ENCODE measurements around the gene LIPT2.

Gene LIPT2

DNA sequence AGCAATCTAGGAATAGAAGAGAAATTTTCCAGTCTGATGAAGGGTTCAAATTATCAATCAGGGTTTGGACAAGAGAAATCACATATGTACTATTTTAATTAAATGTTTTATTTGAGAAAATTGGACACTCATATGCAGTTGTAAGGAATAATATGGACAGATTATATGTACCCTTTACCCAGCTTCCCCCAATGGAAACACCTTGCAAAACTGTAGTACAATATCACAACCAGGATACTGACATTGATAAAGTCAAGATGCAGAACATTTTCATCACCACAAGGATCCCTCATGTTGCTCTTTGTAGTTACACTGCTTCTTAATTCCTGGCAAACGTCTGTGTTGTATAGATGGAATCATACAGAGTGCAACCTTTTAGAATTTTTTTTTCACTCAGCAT, 1.4 kb upstream of the LIPT2 start:
- no peak for DNase-seq

DNA sequence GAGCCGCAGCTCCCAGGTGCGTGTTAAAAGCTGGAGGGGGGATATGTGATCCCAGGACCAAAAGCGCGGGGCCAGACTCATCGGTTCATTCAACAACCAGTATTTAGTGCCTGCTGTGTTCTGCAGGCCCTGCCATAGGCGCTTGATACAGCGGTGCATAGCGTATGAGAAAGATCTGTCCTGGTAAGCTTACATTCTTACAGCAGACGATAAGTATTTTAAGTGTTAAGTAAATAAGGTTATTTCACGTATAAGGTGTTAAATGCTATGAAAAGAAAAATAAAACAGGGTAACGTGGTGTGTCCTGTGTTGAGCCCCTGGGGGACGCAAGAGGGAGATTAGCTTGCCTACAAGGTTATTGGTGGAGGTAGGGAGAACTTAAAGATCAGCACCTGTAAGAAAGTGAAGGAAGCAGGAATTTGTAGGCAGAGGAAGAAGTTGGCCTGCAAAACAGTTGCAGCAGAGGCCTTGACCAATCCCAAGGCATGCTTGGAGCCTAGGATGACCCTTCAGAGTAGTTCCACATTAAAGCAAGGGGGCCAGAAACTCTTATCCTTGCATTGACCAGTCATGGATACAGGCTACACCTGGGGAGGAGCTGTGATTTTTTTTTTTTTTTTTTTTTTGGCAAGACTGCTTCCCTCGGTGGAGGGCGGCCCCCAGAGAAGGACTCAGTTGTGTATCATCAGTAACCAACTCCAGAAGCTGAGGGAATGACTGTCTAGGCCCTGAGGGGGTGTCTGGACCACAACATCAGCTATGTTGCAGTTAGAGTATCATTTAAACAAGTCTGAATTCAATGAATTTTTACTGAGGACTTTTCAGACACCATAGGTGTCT, 487 bp upstream of the LIPT2 start:
- no peak for DNase-seq

DNA sequence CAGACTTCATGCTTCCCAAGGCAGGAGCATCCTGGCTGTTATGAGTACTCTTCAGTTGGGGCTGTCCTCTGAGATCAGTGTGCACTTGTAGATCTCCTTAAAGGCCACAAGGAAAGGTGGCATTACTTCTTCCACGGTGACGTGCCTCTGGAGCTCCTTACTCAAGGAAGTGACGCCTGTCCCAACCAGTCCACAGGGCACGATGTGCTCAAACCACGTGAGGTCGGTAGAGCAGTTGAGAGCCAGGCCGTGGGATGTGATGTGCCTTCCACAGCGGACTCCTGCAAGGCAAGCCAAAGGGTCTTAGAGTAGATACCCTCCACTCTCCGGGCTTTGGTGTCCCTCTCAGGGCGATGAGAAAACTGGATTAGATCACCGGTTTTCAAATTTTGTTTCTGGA, 1.4 kb downstream of the LIPT2 start:
- DNase-seq = no peak

DNA sequence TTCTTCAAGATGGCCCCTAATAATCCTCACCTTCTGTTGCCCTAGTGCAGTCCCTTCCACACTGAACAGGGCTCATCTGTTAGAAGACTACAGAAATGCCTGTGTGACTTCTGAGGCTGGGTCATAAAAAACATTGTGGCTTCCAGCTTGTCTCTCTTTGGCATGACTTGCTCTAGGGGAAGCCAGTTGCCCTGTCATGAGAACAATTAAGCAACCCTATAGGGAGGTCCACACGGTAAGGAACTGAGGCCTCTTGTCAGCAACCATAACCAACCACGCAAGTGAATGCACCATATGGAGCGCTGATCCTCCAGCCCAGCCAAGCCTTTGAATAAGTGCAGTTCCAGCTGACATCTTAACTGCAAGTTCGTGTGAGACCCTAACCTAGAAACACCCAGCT, 2.6 kb downstream of the LIPT2 start:
- no peak for DNase-seq

DNA sequence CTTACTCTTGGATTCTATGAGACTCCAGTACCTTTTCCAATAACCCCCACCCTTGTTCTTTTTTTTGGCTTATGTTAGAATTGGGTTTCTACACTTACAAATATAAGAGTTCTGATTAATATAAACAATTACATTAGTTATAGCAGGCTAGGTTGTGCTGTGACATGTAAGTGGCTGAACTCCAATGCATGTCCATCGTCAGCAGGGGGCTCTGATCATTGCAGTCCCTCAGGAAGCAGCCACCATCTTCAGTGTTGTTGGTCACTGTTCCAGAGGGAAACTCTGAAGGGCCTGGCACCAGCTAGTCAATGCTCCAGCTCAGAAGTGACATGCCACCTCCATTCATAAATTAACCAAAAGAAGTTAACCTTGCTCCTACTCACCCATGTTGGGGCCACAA, 5.6 kb downstream of the LIPT2 start:
- DNase-seq = no peak

DNA sequence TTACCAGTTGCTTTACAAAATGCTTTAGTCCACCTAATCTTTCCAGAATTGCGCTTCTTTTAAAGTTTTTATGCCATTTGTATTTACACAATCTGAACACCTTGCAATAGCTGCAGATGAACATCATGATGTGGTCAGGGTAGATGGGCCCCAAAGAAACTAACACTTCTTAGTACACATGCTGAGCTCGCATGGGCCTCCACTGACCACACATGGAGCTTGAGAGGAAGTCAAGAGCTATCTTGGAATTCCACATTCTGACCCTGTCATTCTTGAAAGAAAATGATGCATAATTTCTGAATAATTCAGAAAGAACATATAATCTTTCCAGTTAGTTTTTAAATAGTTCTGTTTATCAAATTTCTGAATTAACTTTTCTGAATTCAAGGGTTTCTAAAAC, 7.7 kb downstream of the LIPT2 start:
- DNase-seq = no peak

DNA sequence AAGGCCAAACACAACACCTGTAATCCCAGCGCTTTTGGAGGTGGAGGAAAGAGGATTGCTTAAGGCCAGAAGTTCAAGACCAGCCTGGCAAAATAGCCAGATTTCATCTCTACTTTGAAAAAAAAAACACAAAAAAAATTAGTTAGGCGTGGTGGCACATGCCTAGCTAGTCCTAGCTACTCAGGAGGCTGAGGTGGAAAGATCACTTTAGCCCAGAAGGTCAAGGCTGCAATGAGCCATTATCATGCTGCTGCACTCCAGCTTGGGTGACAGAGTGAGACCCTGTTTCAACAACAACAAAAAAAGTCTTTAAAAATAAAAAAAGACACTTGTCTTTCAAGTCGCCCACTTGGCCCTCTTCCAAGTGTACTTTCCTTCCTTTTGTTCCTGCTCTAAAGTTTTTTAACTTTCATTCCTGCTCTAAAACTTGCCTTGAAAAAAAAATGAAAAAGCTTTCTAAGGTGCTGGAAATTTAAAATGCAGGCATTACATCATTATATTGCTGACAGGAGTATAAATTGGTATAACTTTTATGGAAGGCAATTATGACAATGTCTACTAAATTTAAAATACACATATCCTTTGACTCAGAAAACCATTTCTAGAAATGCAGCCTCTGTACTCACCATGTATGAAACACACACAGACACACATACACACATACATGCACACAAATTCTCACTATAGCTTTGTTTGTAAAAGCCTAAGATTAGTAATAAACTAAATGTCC, 12.7 kb downstream of the LIPT2 start:
- DNase-seq = no peak

DNA sequence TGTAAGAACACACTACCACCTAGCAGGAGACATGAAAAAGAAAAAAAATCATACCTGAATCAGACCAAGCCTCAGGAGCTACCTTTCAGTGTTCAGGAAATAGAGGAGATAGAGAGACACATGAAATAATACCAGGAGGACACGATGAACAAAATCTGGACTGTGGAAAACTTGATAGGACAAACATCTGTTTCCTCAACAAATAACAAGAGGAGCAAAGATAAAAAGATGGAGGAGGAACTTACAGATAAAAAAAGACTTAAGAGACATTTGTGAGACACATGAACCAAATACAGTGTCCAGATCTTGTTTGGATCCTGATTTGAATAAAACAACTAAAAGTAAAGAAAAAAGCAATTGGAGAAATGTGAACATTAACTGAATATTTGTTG, 13.8 kb downstream of the LIPT2 start:
- no peak for DNase-seq

DNA sequence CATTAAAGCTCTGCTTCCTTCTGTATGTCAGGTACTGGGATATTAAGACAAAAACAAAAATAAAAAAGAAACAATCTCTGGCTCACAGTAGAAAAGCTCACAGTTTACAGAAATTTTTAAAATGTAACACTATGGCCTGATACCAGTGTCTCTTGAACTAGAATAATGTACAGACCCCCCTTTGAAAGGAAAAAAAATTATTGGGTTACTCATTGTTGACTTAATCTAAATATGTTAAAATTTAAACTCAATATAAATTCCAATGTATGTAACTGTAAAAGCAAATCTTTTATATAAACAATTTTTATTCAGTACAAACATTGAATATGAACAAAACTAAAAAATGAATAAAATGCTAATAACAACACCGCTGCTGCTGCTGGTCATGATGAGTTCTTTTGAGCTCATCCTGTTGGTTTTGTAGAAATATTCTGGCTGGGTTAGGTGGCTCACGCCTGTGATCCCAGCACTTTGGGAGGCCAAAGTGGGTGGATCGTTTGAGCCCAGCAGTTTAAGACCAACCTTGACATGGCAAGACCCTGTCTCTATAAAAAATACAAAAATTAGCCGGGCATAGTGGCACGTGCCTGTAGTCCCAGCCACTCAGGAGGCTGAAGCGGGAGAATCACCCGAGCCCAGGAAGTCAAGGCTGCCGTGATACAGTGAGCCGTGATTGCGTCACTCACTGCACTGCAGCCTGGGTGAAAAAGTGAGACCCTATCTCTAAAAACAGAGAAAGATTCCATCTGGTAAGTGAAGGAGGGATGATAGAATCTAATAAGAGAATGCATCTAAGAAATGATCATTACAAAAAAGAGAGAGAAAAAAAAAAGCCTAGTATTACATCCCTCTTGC, 14.4 kb downstream of the LIPT2 start:
- DNase-seq = no peak

DNA sequence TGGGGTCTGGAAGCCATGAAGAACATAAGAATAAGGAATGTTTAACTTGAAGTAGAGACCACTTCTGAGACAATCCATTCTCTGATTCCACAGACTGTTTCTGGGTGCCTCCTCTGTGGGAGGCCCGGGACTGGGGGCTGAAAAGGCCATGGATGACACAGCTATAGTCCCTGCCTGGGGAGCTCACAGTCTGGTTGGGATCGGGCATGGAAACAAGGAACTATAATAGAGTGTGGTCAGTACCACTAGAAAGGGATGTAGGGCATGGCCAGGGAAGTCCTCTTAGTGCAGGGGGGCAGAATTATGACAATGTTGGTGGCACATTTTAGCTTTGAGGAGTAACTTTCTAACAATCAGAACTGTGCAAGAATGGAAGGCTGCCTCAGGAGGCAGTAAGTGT, 17.0 kb downstream of the LIPT2 start:
- no peak for DNase-seq

DNA sequence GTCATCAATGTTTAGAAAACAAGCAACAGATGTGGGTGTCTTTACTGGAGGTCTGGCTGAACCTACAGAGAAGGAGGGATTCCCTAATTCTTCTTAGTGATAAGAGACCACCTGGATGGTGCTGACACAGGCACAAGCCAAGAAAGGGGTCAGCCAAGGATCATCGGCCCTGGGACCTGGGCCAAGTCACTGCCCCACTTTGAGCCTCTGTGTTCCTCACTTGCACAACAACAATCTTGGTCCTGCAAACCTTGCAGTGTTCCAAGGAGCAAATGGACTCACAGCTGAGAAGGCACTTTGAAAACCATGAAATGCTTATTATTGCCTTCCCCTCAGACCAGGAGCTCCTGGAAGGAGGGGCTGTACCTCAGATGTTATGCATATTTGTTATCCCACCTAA, 19.2 kb downstream of the LIPT2 start:
- DNase-seq = no peak

DNA sequence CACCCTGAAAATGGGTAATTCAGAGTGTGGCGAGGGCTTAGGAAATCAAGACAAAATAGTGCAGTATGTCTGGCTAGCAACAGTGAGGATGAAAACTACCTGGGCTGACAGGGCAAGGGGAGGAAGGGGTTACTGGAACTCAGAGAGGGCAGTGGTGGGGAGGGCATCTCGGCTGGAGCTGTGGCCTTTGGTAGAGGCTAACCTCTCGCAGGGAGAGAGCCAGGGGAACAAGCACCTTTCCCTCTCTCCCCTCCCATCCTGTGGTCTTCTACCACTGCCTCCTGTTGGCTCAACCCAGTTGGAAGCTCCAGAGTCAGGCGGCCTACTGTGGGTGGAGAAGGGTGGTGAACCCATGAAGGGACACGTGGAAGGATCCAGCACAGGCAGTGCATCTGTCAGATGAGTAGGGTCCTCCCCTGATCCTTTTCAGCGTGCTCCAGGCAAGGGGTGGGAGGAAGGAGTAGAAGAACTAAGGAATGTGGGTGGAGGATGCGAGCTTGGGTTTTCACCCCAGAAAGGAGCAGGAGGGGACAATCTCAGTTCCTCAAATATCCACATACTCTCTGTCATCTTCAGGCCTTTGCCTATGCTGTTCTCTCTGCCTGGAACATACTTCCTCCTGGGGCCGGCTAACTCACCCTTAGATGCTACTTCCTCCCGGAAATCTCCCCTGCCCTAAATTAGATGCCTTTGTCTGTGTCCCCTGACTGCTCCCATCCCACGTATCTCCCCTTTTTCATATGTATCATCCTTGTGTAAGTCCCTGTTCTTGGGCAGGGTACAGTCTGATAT, 19.9 kb downstream of the LIPT2 start:
- no peak for DNase-seq

DNA sequence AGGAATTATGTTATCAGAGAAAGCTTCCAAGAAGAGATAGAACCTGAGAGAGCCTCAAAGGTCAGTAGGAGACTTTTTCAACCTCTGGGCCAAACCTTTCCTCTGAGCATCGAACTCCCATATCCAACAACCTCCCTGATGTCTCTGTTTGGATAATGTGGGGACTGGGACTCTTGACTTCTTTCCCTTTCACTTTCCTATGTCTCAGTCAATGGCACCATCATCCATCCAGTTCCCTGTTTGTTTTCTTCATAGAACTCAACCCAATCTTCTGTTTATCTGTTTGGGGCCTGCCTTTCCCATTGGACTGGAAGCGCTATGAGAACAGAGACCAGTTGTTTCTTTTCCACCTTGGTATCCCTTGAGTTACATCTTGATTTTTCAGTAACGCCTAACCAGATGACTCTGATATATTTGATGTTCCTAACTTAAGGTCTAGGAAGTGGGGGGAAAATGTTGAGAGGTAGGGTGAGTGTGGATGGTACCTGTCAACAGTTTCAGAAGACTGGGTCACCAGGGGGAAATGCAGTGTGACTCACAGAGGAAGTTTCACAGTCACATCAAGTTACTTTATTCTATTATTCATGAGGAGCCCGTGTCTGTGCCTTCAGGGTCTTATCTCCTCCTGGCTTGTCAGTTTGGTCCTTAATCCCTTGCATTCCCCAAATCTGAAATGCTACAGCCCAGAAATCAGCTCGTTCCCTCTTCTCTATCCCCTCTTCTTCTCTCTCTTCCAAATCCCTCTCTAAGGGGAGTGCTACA, 21.7 kb downstream of the LIPT2 start:
- no peak for DNase-seq

DNA sequence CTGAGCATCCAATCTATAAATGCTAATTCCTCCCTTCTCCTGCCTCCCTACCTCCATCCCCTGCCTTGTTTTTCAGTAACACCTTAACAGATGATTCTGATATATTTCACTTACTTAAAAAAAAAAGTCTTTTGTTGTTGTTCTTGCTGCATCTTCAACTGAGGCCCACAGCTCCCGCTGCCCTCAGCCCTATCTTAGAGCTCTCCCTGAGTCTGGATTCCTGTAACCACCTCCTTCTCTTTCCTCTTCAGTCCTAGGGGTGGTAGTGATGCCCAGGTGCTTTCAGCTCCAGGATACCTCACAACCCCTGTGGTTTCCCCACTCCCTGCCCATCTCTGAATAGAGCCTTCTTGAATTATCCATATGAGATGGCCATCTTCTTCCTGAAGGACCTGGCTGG, 22.5 kb downstream of the LIPT2 start:
- no peak for DNase-seq

DNA sequence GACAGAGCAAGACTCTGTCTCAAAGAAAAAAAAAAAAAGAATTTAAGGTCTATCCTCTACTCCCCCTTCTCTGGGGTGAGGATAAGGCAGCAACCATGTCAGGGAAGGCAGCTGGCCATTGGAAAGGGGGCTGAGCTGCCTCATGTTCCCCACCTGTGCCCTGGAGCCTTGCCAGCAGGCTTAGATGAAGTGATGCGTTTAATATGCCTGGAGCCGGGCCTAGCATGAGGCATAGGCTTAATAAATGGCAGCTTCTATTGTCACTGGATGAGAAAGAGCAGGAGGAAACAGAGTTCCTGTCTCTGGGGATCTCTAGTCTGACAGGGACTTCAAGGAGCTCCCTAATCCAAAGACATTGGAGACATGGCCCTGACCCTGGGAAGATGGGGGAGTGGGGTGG, 23.0 kb downstream of the LIPT2 start:
- no peak for DNase-seq

DNA sequence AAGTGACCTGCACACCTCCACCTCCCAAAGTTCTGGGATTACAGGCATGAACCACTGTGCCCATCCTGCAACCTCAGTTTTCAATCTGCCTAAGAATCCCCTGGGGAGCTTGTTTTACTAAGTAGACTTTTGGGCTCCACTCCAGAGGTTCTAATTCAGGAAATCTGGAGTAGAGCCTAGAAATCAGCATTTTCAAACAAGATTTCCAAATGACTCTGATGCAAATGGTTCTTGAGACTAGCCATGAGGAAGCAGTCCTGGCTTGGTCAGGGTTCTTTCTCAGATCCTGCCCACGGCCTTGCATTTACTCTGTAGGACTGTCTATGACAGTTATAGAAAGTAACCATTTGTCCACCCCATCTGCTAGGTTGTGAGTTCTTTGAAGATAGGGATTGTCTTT, 24.6 kb downstream of the LIPT2 start:
- no peak for DNase-seq

DNA sequence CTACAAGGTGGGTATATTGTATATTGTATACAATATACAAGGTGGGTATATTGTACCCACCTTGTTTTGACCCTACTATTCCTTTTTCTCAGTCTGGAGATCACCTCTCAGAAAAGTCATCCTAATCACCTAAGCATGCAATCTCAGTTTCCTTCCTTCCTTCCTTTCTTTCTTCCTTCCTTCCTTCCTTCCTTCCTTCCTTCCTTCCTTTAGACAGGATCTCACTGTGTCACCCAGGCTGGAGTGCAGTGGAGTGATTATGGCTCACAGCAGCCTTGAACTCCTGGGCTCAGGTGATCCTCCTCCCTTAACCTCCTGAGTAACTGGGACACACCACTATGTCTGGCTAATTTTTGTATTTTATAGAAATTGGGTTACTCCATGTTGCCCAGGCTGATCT, 25.0 kb downstream of the LIPT2 start:
- no peak for DNase-seq

DNA sequence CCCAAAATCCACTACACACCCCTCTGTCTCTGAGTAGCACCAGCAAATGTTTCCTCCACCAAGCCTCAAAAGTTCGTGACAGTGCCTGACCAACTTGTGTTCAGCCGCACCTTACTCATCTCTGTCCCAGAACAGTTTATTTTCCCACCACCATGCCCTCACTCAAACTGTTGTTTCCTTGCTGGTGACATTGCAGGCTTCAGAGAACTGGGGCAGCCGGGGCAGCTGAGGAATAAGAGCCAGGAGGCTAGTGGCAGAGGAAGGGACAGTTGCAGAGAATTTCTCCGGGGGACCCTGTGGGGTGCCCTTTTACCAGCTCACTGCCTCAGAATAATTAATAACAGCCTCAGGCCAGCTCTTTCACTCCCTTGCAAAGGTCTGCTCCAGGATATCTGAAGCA, 25.5 kb downstream of the LIPT2 start:
- DNase-seq = no peak

DNA sequence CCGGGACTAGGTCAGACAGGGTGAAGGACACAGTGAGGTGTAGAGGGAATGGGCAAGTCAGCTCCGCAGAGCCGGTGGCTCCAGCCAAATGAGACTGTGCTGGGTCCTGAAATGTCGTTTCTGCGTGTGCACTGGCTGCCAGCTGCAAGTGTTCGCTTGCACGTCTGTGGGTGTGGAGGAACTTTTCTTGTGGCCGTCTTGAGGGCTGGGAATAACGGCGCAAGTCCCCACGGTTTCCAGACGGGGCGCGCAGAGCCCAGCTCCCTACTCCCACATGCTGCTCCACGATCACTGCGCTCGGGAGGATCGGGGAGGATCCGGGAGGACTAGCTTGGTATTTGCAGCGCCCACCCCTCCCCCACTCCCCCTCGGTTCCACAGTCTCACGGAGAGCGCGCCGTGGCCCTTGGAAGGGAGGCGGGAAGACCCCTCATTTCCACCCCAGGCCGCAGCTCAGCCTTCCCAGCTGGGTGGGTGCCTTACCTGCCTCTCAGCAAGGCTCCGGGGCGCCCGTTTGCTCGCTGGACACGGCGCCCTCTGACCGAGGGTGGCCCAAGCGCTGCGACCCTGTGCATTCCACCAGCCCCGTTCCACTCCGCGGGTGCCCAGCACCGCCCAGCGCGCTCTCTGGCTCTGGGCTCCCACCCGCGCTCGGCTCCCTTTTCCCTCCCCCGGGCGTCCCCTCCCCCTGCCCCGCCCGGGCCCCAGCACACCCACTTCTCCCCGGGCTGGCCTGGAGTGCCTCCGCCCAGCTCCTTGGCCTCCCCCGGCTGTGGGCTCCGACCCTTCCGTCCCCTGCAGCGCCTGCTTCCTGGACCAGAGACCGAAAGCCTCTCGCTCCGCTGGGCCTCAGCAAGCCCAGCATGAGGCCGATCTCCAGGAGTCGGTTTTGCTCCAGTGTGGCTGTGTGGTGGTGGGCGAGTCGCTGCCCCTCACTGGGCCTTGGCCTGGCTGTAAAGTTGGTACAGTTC, 26.3 kb downstream of the LIPT2 start, which contains the start of gene KCNE3:
Gene KCNE3, minus strand, starts transcription at position 634 of the 970 bp plus-strand sequence. CDS start 9,986 bp downstream, outside the sequence.
- no peak for DNase-seq

DNA sequence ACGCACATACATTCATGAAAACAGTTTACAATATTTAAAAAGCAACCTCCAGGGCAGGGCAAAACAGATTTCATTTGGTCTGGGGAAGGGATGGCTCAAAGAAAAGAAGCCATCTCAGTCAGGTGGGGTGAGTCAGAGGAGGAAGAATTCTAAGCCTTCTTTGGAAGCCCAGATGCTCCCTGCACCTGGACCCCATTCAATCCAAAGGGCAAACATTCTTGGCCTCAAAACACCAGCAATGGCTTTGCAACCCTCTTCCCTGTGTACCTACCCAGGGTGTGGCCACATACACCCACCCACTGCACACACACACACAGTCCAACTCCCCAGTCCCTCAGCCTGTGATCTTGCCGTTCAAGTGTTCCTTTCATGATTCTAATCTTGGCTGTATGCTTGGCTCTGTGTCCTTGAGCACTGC, 28.2 kb downstream of the LIPT2 start:
- DNase-seq = no peak

DNA sequence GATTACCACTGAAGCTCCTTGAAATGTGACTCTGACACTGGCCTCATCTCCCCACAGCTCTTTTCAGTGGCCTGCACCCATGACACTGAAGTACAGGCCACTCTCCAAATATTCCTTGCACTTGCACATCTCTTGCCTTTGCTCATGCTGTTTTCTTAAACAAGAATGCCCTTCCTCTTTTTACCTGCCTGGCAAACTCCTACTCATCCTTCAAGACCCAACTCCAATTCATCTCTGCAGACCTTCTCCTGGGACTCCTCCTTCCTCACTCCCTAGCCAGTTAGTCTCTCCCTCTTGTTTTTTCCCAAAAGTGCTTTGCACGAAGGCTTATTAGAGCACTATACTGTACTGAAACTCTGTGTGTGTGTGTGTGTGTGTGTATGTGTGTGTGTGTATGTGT, 28.8 kb downstream of the LIPT2 start:
- DNase-seq = no peak
